Vagina (tissue), 2 donors: ENCODE results near the gene GPATCH11.

ENCODE experiments used
- CTCF ChIP-seq, 3 experiments: fragments of 450-650 bp in 2 of 3; fragments of 200-600 bp in 1 of 3; sonication (generic) in 1 of 3; IDR thresholded peaks; one replicate each; pipeline ENCODE4 v1.5.1; 2017 to 2019; ENCODE audit warnings: antibody characterized with exemption in 3 of 3, mild to moderate bottlenecking in 2 of 3, moderate library complexity in 2 of 3
- POLR2A ChIP-seq, 2 donors: fragments of 450-650 bp; IDR thresholded peaks; one replicate each; pipeline ENCODE4 v1.6.1; 2017; ENCODE audit warnings: antibody characterized with exemption in 2 of 2, mild to moderate bottlenecking in 2 of 2, moderate library complexity in 2 of 2
- POLR2AphosphoS5 ChIP-seq, 2 donors: sonication (generic); formaldehyde crosslinking; IDR thresholded peaks; one replicate each; pipeline ENCODE4 v1.9.0; 2017; ENCODE audit warnings: antibody characterized with exemption in 2 of 2, mild to moderate bottlenecking in 2 of 2, low read depth in 1 of 2; ENCODE audit not compliant: insufficient read depth in 1 of 2

- TF ChIP-seq CTCF (IDR thresholded peaks at IDR 0.05) (no peak), POLR2A (IDR thresholded peaks at IDR 0.05) (no peak), POLR2AphosphoS5 (IDR thresholded peaks at IDR 0.05; ENCODE audit: insufficient read depth in 1 of 2, low read depth in 1 of 2) (no peak)
Measured at GRCh38 chr2:37142546-37142945, 58.2 kb downstream of the GPATCH11 start.
